HG02973 (cell line): ENCODE results near the gene FAIM2.
"Not testable (repeated sequence)": the region's sequence is repeated elsewhere in the genome, so short reads cannot be mapped to it uniquely, and the experiment has no call there.

ENCODE experiments used
- ATAC-seq: cut with Tn5 transposase; IDR thresholded peaks from one replicate; pipeline ENCODE4 v1.9.1; 2021; ENCODE audit warnings: moderate library complexity; ENCODE audit not compliant: unreplicated experiment

The FAIM2 gene

DNA sequence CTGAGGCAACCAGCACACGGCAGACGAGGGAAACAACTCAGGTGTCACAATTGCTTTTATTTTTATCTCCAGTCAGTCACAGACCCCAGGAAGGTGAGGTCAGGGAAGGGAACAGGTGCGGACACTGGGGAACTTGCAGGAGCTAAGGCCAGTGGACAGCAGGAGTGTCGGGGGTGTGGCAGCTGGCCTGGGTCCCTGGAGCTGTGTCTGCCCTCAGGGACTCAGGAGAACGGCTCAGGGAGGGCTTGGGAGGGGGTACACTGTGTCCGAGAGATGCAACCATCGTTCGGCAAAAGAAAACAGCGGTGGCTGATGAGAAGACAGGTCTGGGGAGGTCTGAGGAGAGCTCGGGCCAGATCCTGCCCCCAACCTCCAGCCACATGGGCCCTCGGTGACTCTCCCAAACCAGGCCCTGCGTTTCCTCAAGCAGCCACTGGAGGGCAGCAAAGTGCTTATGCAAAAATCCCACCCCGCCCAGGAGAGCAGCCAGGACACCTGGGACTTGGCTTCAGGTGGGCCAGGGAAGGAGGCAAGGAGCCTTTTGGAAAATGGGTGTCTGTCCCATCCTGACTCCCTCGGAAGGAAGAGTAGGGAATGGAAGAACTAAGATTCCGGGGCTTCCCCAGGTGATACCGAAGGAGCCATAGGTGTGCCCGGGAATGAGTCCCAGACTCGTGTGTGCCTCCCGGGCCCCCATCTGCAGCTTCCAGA, 36.7 kb downstream of the FAIM2 start:
- no peak for ATAC-seq

GRCh38 chr12:49865782-49866135, 37.9 kb downstream of the FAIM2 start:
- no peak for ATAC-seq

DNA sequence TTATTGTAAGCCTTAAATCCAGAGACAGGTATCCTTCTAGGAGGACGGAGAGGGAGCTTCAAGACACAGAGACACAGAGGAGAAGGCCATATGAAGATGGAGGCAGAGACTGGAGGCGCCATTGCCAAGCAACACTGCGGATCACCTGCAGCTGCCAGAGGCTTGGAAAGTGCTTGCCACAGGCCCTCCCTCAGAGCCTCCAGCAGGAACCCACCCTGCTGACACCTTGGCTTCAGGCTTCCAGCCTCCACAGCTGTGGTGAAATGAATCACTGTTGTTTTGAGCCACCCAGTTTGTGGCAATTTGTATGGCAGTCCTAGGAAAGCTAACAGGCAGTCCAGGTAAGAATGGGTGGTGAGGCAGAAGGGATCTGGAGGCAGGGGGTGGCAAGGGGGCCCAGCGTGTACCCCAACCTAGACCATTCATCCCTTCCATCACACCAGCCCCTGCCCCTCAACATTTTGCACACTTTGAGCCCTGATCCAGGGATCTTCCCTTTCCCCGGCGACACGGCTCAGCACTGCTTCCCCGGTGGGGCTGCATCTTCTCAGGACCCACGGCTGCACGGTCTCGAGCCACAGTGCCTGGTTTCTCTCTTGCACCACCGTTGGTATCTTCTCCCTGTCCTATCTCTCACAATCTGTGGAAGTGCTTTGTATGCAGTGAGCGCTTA, 38.5 kb downstream of the FAIM2 start:
- no peak for ATAC-seq

DNA sequence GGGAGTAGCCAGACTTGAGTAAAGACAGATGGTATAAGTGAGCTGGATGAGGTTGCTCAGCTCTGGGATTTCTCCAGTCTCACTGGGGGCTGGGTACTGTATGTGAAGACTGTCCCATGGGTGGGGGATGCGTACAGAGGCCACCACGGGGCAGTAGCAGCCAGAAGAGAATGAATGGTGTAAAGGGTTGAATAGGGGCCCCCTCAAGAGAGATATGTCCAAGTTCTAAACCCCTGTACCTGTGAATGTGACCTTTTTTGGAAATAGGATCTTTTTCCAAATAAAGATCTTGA, 39.0 kb downstream of the FAIM2 start:
- ATAC-seq = no peak

DNA sequence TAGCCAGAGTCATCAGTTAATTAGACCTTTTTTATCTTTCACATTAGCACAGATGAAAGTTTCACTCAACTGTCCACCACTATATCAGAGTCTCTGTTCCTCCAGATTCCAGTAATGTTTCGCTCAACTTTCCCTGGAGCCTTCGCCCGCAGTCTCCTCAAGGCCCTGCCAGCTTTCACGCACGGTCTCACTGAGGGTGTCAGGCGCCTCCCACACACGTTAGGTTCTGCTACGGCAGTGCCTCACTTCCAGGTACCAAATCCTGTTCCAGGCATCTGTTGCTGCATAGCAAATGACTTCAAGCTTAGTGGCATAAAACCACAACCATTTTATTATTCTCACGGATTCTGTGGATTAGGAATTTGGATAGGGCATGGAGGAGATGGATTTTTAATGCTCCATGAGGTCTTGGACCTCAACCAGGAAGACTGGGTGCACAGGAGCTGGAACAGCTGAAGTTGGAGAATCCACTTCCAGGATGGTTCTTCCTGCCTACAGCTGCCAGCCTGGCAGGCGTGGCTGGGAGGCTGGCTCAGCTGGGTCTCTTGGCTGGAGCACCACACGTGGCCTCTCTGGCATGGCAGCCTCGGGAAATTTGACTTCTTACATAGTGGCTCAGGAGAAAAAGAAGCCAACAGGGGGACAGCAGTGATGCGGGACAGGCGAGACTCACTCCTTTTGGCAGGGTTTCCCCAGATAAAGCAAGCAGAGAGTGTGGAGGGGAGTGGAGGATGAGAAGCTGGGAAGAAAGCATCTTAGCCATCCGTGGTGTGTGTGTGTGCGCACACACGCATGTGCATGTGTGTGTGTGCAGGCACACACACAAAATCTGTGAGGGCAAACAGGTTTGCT, 39.5 kb downstream of the FAIM2 start:
- no peak for ATAC-seq

DNA sequence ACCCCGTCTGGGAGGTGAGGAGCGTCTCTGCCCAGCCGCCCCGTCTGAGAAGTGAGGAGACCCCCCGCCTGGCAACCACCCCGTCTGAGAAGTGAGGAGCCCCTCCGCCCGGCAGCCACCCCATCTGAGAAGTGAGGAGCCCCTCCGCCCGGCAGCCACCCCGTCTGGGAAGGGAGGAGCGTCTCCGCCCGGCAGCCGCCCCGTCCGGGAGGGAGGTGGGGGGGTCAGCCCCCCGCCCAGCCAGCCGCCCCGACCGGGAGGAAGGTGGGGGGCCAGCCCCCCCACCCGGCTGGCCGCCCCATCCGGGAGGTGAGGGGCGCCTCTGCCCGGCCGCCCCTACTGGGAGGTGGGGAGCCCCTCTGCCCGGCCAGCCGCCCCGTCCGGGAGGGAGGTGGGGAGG, 42.8 kb downstream of the FAIM2 start:
- not testable (repeated sequence) for ATAC-seq

DNA sequence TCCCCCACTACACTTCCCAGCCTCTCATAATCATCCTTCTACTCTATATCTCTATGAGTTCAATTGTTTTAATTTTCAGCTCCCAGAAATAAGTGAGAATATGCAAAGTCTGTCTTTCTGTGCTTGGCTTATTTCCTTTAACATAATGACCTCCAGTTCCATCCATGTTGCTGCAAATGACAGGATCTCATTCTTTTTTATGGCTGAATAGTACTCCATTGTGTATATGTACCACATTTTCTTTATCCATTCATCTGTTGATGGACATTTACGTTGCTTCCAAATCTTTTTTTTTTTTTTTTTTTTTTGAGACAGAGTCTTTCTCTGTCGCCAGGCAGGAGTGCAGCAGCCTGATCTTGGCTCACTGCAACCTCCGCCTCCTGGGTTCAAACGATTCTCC, 47.8 kb downstream of the FAIM2 start:
- ATAC-seq = not testable (repeated sequence)

- ATAC-seq = no peak
These were observed 48.7 kb downstream of the FAIM2 start for GRCh38 chr12:49854976-49855375.

GRCh38 chr12:49853671-49854070, 50.0 kb downstream of the FAIM2 start:
- no peak for ATAC-seq

DNA sequence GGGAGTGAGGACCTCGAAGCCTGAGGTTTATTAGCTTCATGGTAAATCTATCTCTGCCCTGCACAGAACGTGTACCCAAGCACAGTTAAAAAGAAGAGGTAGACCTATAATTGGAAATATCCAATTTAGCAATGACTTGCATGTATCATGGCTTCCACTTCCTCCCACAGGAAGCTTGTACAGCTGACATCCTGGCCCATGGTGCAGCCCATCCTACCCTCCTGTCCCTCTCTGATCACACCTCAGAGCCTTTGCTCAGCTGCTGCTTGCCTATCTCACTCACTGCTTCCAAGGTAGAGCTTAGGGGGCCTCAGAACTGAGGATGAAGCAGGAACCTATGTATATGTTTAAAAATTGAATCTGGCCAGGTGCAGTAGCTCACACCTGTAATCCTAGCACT, 56.5 kb downstream of the FAIM2 start:
- ATAC-seq = no peak

DNA sequence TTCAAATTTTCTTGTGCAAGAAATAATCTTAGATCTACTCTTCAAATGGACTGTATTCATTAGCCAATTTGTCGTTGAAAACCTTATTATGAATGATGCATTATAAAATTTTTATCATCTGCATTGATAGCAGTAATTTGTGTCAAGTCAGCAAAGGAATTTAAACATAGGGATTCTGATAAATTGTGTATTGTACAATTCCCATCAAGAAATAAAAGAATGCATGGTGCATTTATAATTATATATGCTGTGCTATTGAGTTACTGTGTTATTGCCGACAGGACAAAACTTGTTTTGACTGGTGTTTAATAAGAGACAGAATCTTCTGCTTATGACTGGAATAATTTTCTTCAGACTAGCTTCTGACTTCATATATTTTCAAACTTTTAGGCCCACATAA, 57.7 kb downstream of the FAIM2 start:
- no peak for ATAC-seq

GRCh38 chr12:49843876-49844437, 59.7 kb downstream of the FAIM2 start:
- ATAC-seq = no peak

GRCh38 chr12:49843411-49843810, 60.3 kb downstream of the FAIM2 start:
- no peak for ATAC-seq

DNA sequence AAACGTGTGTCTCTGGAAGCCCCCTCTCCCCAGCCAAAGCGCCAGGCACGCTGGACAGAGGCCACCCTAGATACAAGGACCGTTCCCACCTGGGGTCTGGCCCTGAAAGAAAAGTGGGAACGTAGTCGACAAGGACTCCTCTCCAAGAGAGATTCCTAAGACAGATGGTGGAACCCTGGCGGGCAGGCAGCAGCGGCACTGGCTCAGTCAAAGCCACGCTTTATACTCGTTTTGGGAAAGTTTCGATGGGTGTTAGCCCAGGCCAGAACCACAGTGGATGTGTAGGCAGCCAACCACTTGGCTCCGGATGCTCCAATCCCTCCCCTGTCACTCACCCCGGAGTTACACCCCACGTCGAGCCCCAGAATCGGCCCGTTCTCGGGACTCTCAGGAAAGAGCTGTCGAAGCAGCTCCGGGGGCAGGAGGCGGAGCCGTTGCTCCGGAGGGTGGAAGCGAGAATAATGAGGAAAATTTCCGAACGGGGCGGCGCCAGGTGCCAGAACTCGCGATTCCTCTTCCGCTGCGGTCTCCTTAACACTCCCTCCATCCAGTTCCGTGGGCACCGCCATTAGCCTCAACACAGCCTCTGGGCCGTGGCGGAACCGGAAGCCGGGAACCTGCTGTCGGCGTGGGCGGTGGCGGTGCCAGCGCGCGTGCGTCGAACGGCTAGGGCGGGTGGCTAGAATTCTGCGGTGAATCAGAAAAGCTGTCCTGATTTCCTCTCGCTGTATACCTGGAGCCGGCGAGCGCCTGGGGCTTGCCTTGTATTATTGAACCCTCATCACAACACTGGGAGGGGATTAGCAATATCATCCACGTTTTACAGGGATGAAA, 61.0 kb downstream of the FAIM2 start, which contains the start of gene BCDIN3D:
BCDIN3D (minus strand) TSS at position 588 of the 834 bp plus-strand sequence; CDS start at position 569, 19 bp downstream.
- peak; percentile 83 for ATAC-seq

- no peak for ATAC-seq
These were observed 64.6 kb downstream of the FAIM2 start for GRCh38 chr12:49838973-49839633.

DNA sequence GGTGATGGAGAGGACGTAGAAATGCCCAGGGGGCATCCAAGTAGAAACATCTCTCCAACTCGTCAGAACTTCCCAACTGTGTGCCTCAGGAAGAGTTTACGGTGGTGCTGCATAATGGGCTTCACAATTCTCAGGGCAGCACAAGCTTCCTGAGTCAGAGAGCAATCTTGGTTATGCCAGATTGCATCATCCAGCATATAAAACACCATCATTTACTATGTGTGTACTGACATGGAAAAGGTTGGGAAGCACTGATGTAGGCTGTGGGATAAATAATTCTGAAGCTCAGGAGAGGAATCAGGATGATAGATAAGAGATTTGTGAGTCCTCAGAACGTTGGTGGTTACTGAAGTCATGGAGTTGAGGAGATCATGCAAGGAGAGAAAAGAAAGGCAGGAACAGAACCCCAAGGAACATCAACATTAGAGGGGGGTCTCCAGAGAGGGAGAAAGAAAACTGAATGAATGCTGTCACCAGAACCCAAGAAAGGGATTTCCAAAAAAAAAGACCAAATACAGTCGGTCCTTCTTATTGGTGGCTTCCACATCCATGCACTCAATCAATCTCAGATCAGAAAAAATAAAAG, 70.8 kb downstream of the FAIM2 start:
- ATAC-seq = no peak

DNA sequence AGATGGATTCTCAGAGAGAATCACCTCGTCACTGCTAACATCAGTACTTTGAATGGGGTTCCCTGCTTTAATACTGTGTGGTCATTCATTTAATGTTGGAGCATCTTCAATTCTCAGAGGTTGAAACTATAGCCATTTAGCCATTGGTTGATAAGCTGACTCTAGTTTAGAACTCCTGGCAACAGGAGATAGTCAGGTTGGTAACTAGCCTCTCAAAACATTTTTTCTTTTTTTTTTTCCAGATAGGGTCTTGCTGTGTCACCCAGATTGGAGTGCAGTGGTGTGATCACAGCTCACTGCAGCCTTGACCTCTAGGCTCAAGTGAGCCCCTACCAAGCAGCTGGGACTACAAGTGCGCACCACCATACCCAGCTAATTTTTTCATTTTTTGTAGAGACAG, 72.0 kb downstream of the FAIM2 start:
- no peak for ATAC-seq

- peak; percentile 68 for ATAC-seq
These were observed 75.3 kb downstream of the FAIM2 start, which contains the start of gene NCKAP5L for GRCh38 chr12:49828133-49829091. Gene NCKAP5L, minus strand, starts transcription at chr12:49828413. Its CDS starts 24,369 bp downstream, at chr12:49804044.
